Endometrial microvascular endothelial cells (primary cell): ENCODE results near the gene SGCE. TPM values are rescaled to one million over a fixed set of nuclear protein-coding genes. Genes with fewer than 3 reads are reported as not detected.
"Not testable (repeated sequence)": the region's sequence is repeated elsewhere in the genome, so short reads cannot be mapped to it uniquely, and the experiment has no call there.

Experiments
- in situ Hi-C: cut with HindIII; loops from 2 replicates; pipeline ENCODE4 v1.10.0; 2017; ENCODE audit warnings: low sequenced_read_pairs, low pct_unique_long_range_greater_than_20kb; ENCODE audit errors: inconsistent ontology term
- total RNA-seq: library from RNA; depleted of rRNA; stranded (reverse); fragments of >200 nt; gene quantifications from one replicate; pipeline ENCODE4 v1.2.3, GENCODE V29; 2015; ENCODE audit errors: inconsistent ontology term

The SGCE gene, protein sequence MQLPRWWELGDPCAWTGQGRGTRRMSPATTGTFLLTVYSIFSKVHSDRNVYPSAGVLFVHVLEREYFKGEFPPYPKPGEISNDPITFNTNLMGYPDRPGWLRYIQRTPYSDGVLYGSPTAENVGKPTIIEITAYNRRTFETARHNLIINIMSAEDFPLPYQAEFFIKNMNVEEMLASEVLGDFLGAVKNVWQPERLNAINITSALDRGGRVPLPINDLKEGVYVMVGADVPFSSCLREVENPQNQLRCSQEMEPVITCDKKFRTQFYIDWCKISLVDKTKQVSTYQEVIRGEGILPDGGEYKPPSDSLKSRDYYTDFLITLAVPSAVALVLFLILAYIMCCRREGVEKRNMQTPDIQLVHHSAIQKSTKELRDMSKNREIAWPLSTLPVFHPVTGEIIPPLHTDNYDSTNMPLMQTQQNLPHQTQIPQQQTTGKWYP
- total RNA-seq = 24.6 TPM

DNA sequence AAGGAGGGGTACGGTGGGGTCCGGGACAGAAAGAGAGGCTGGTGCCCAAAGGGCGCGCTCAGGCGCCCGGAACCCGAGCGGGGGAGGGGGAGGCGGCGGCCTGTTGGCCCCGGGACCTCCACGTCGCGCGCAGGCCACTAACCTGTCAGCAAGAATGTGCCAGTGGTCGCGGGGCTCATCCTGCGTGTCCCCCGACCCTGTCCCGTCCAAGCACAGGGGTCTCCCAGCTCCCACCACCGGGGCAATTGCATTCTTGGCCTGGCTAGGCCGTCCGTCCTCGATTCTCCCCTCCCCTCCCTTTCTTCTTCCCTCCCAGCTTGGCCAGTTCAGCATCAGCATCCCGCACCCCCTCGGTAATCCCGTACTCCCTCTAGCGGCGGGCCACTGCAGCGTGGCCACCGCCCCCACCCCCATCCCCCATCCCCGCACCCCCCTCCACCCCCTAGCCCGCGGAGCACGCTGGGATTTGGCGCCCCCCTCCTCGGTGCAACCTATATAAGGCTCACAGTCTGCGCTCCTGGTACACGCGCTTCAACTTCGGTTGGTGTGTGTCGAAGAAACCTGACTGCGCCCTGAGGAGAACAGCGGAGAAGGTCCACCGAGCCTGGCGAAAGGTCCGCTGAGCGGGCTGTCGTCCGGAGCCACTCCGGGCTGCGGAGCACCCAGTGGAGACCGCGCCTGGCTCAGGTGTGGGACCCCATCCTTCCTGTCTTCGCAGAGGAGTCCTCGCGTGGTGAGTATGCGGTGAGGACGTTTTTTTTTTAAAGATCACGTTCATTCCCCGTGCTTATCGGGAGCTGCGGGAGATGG lies at the start of gene SGCE:
Gene SGCE (minus strand): TSS at position 286 of the 810 bp plus-strand sequence. CDS start 35 bp downstream, at position 251.
- in situ Hi-C loops = no loop called here

DNA sequence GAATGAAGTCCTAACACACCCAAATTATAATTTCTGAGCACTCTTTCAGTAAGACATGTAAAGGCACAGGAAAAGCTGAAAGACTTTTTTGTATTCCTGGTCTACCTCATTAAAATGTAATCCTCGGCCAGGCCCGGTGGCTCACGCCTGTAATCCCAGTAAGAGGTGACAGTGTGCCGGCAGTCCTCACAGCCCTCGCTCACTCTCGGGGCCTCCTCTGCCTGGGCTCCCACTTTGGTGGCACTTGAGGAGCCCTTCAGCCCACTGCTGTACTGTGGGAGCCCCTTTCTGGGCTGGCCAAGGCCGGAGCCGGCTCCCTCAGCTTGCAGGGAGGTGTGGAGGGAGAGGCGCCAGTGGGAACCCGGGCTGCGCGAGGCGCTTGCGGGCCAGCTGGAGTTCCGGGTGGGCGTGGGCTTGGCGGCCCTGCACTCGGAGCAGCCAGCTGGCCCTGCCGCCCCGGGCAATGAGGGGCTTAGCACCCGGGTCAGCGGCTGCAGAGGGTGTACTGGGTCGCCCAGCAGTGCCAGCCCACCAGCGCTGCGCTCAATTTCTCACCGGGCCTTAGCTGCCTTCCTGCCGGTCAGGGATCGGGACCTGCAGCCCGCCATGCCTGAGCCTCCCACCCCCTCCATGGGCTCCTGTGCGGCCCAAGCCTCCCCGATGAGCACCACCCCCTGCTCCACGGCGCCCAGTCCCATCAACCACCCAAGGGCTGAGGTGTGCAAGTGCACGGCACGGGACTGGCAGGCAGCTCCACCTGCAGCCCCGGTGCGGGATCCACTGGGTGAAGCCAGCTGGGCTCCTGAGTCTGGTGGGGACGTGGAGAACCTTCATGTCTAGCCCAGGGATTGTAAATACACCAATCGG lies 49.5 kb upstream of the SGCE start:
- in situ Hi-C loops = not testable (repeated sequence)

DNA sequence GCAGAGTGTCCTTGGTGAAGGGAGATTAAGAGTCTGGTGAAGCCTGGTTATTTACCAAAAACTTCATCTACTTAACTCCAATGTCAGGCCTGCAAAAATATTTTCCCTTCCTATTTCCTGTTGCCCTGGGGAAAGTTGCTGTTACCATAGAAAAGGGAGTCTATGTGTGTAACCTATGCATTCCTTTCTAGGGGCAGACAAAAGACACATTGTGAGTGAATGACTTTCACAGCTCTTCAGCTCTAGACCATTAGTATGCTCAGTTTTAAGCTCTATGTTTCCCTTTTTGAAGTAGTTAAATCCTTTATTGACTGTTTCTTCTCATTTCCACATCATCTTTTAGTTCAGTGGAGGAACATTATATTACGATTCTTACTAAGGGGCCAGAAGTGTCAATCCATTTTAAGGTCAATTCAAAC lies 45.6 kb upstream of the SGCE start:
- in situ Hi-C loops = no loop called here

DNA sequence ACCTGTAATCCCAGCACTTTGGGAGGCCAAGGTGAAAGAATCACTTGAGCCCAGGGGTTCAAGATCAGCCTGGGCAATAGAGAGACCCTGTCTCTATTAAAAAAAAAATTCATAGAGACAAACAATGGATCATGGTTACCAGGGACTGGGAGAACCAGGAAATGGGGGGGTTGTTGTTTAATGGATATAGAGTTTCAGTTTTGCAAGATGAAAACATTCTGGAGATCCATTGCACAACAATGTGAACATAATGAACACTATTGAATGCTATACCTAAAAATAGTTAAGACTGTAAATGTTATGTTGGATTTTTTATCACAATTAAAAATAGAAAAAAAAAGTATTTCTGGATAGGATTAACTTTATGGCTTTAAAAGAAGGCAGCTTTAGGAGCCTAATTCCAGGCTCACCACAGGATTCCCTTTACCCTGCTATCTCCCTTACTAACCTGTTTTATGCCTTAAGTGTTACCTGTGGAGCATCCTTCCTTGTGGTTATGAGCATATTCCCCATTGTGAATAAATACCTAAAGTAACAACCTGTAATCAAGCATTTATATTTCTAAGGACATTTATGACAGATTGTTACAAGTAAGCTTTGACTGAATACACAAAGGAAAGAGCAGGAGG lies 45.1 kb upstream of the SGCE start:
- in situ Hi-C loops = no loop called here

DNA sequence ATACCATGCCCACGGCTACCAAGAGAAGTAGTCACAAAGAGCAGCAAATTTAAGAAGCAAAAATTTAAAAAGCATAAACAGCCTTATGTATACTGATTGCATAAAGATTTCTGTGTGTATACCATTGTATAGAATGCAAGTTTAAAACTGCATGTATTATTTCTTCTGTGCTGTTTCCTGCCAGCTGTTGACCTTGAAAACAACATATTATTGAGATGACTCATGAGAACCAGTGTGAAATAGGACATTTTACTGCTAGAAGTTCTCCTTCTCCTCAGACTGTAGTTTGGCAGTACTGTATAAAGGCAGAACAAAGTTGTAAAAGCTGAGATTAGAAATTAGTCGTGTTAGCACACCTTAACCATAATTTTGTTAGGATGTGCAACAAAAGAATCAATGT lies 42.3 kb upstream of the SGCE start:
- in situ Hi-C loops = no loop called here

DNA sequence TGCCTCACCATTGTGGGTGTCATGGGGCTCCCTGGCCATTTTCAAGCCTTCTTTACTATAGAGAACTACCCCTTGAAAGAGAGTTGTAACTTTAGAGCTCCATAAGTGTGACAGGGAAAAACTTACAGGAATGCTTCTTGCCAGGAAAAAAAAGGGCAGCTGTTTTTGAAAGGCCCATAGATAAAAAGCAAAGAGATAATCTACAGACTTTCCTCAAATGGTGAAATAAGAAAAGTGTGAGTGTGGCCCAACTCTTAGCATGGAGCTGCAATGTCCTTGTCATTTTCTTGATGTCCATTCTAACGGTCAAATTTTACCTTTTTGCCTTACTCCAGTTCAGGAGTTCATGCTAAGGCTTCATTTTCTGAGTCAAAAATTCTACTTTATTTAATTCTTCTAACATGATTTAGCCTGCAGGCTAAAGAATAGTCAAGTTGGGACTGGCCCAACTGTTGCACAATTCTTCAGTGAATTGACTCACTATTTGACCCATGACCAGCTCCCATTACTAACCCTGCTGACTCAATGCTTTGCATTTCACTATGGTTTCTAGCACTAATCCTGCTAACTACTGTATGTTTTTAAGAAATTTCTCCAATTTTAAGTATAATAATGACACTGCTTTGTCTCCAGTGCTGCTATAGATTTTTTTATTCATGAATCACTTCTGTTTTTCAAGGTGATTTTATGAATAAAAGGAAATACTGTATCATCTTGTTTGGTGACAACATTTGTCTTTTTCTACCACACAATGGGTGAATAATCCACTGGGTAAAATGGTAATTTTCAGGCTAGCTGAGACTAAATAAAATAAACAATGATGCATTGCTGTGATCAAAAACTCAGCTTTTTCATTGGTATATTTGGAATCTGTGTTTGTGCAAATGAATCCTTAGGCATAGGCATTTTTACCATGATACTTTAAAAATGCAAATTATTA lies 41.4 kb upstream of the SGCE start:
- in situ Hi-C loops = no loop called here

DNA sequence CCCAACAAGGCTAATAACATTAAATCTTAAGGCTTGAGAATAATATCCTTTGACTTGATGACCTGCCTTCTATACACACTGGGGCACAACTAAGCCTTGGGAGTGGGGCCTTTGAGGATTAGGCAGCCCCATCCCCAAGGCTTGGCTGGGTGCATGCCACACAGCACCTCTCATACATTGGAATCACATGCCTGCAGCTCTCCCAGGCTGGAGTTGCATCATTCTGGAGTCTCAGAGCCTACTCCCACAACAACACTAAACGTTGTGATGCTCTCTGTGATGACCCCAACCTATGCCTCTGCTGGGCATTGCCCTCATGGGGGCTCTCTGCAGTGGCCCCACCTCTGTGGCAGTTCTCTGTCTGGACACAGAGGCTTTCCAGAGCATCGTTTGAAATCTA lies 31.9 kb upstream of the SGCE start:
- in situ Hi-C loops = no loop called here

DNA sequence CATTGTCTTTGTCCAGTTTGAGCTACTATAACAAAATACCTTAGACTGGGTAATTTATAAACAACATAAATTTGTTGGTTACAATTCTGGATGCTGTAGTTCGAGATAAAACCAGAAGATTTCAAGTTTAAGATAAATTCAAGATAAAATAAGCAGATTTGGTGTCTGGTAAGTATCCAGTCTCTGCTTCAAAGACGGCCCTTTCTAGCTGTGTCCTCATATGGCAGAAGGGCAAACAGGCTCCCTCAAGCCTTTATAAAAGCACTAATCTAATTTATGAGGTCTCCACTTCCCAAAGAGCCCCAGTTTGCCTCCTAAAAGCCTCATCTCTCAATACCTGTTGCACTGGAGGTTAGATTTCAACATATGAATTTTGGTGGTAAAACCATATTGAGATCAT lies 31.1 kb upstream of the SGCE start:
- in situ Hi-C loops = no loop called here

DNA sequence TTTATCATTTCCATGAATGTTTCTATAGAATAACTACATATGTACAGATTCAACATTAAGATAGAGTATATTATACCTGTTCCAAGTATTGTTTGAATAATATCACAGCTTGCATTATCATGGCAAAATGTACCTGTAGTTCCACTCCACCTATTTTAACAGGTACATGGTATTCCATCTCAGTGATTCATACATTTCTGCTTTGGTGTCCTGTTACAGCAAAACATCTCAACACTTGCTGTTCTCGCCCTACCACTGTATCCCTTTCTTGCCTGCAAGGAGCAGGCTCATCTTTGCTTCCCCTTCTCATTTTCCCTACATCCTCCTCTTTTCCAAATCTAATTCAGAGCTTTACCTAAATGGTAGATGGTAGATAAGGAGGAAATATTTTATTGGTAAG lies 27.1 kb upstream of the SGCE start:
- in situ Hi-C loops = no loop called here

DNA sequence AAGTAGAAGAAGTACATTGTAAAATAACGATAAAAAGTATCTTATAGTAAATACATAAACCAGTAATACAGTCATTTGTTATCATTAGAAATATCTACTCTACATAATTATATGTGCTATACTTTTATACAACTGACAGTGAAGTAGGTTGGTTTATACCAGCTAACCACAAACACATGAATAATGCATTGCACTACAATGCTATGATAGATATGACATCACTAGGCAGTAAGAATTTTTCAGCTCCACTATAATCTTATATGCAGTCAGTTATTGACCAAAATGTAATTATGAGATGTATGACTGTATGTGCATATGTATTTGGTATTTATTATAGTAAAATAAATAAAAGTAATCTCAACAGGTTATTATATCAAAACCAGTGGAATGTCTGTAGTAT lies 23.4 kb upstream of the SGCE start:
- in situ Hi-C loops = no loop called here

DNA sequence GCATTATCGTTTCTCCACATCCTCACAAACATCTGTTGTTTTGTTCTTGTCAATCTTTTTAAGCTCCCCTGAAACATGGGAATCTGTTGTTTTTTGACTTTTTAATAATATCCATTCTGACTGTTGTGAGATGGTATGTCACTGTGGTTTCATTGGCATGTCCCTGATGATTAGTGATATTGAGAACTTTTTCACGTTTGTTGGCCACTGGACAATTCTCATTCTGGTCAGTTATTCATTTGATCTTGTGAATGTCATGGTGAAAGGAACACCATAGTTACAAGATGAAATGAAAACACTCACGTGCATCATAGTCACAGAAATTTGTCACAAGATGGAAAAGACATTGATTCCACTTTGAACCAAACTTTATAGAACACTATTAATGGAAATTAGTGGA lies 20.5 kb upstream of the SGCE start:
- in situ Hi-C loops = no loop called here

DNA sequence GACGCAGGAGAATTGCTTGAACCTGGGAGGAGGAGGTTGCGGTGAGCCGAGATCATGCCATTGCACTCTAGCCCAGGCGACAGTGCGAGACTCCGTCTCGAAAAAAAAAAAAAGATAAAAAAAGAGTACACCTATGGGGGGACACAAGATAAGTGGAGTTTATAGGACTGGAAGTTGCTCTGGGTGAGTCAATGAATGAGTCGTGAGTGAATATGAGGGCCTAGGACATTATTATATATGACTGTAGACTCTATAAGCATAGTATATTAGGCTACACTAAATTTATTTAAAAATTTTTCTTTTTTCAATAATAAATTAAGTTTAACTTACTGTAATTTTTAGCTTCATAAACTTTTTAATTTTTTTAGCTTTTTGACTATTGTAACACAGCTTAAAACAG lies 19.4 kb upstream of the SGCE start:
- in situ Hi-C loops = no loop called here

DNA sequence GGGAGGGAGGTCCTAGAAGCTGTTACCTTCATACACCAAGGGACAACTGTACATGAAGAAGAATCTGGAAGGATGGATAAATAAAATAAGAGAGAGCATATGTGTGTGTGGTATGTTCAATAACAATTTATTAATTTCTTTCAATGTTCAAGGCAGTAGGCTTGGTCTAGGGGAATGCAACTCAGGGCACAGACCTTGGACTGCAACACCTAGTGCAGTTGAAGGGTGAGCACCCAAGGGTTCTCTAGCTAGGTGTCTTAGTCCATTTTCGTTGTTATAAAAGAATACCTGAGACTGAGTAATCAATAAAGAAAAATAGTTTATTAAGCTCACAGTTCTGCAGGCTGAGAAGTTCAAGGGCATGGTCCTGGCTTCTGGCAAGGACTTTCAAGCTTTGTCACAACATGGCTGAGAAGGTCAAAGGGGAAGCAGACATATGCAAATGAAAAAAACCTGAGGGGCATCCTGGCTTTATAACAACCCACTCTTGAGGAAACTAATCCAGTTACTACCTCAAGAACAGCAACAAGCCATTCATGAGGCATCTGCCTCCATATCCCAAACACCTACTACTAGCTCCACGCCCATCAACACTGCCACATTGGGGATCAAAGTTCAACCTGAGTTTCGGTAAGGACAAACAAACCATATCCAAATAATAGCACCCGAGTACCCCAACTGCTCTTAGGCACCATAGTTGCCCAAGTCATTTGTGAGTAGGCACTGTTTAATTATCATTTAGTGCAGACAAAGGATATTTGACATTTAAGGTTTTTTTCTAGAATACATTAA lies 15.7 kb upstream of the SGCE start:
- in situ Hi-C loops = no loop called here

DNA sequence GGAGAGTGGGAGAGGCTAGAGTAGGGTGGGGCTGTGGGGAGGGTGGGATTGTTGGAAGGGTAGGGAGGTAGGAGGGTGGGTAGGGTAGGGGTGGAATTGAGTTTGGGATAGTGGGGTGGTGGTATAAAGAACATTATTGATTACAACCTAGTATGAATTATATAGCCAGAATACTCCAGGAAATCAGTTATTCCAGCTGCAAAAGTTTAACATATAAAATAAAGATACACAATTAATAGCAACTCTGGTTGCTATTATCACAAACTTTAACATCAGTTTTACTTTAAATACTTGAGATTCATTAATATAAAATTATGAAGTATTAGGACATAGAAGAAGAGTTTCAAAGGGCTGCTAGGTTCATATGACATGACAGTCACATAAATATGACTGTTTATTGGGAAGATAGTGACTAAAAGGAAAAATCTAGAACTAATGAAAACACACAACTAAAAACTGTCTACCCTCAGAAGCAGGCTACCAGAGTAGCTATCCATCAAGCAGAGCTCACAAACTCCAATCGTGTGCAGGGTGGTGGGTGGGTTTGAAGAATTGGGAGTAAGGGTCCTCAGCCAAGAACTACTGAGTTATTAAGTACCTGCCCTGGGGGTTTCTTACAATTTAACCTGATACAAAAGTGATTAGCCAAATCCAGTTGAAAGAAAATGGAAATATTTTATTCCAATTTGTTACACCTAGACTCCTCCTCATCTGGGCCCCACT lies 14.0 kb upstream of the SGCE start:
- in situ Hi-C loops = no loop called here

DNA sequence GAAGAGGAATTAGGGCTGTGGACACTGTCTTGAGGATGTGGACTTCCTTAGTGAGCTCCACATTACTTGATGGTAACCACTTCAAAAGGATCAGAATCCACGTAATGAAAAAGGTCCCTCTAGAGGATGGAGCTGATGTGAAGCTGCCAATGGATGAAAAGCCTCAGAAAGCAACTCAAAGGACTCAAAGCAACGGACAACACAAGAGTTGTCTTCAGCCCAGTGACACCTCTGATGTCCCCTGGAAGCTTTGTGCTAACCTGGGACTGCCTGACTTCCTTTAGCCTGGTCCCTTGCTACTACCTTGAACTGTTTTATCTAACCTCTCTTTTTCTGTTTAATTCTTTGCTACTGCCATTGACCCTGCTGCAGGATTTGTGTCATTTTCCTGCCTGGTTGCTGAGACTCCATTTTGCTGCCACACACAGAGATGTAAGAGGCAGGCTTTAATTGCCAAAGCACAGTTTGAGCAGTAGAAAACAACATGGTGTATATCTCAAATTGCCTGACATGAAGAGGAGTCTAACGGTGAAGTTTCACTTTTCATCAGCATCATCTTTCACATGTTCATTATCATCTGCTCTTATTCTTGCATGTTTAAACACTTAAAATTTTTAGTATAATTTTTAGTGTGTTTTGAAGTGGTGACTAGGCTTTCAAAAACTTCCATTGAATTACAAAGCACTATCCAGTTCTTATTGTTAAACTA lies 11.1 kb upstream of the SGCE start:
- in situ Hi-C loops = no loop called here

DNA sequence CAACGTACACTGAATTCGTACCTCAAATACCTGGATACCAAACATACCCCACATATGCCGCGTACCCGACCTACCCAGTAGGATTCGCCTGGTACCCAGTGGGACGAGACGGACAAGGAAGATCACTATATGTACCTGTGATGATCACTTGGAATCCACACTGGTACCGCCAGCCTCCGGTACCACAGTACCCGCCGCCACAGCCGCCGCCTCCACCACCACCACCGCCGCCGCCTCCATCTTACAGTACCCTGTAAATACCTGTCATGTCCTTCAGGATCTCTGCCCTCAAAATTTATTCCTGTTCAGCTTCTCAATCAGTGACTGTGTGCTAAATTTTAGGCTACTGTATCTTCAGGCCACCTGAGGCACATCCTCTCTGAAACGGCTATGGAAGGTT lies 9.5 kb upstream of the SGCE start:
- in situ Hi-C loops = no loop called here
